GM06990 (cell line): ENCODE data around the gene CNOT11.
"Not testable (repeated sequence)": the region's sequence is repeated elsewhere in the genome, so short reads cannot be mapped to it uniquely, and the experiment has no call there.

Experiments
- DNase-seq: peaks from one replicate; pipeline ENCODE4 v3.0.0-alpha.2; 2011; ENCODE audit not compliant: insufficient read length; ENCODE audit errors: extremely low read depth
- H3K27me3 ChIP-seq: replicated peaks from 2 replicates; pipeline ENCODE4 v1.6.0; 2011; ENCODE audit warnings: low read length; ENCODE audit not compliant: control insufficient read depth, insufficient read depth
- H3K36me3 ChIP-seq: 2 replicates; pipeline ENCODE4 v1.5.1; 2011; ENCODE audit warnings: low read length; ENCODE audit not compliant: control insufficient read depth, insufficient read depth
- H3K4me3 ChIP-seq: replicated peaks from 2 replicates; pipeline ENCODE4 v1.5.1; 2011; ENCODE audit warnings: low read depth, mild to moderate bottlenecking, control low read depth, low read length
- CTCF ChIP-seq: IDR thresholded peaks from 2 replicates; pipeline ENCODE4 v1.5.1; 2011; ENCODE audit warnings: low read length, control low read depth, mild to moderate bottlenecking, inconsistent platforms; ENCODE audit not compliant: insufficient read depth, poor library complexity, severe bottlenecking

The CNOT11 gene

DNA sequence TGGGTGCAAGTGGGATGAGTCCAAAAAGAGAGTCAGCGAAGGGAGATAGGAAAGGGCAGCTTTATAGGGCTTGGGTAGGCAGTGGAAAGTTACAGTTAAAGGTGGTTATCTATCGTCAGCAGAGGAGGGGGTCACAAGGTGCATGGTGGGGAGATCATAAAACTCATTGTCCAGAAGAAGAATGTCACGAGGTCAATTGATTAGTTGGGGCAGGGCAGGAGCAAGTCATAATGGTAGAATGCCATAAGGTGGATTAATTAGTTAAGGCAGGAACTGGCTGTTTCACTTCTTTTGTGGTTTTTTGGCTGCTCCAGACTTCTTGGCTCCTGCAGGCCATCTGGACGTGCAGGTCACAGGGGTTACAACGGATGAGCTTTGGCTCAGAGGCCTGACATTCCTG, 3.9 kb upstream of the CNOT11 start:
- not testable (repeated sequence) for H3K27me3 ChIP-seq, H3K4me3 ChIP-seq, H3K36me3 ChIP-seq, DNase-seq

GRCh38 chr2:101249826-101250225, 2.9 kb upstream of the CNOT11 start:
- Histone ChIP-seq H3K27me3 (no peaks in the 10 kb centered on the region), H3K4me3 (no peak overlapping the region)
- no peak for DNase-seq

GRCh38 chr2:101251246-101251781, 1.4 kb upstream of the CNOT11 start:
- not testable (repeated sequence) for DNase-seq, H3K27me3 ChIP-seq, H3K4me3 ChIP-seq, H3K36me3 ChIP-seq

More at GRCh38 chr2:101249826-101250225, 2.9 kb upstream of the CNOT11 start:
- TF ChIP-seq CTCF: no peak
- H3K36me3 ChIP-seq: no peaks in the 10 kb centered on the region

DNA sequence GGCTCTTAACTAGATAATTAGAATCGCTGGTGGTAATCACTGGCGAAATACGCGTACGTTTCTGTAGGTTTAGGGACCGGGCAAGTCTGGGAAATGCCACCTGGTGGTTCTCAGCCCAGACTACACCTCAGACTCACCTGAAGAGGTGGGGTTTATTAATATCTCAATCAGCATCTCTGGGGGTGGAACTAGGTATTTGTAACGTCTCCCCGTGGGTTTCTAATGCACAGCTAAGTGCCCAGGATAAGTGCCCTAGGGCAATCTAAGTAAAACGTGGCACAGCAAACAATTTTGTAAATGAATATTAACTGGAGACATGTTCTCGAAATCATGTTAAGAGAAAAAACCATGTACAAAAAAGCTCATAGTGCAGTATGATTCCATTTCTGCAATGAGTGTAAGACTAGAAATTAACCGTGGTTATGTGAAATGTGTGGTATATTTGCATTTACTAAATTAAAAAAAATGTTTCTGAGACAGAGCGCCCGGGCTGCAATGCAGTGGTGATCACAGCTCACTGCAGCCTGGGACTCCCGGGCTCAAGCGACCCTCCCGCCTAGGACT, 760 bp upstream of the CNOT11 start:
- no peaks in the 10 kb centered on the region for H3K36me3 ChIP-seq
- TF ChIP-seq CTCF: peak; percentile 21

GRCh38 chr2:101253013-101253702, 472 bp downstream of the CNOT11 start:
- no peak for DNase-seq
- TF ChIP-seq CTCF: no peak
- Histone ChIP-seq H3K36me3 (no peaks in the 10 kb centered on the region), H3K4me3 (peak overlapping the region; percentile 87), H3K27me3 (no peaks in the 10 kb centered on the region)

More for the DNA sequence above, 760 bp upstream of the CNOT11 start:
- no peaks in the 10 kb centered on the region for H3K27me3 ChIP-seq
- no peak for DNase-seq
- peak overlapping the region; percentile 57 for H3K4me3 ChIP-seq

DNA sequence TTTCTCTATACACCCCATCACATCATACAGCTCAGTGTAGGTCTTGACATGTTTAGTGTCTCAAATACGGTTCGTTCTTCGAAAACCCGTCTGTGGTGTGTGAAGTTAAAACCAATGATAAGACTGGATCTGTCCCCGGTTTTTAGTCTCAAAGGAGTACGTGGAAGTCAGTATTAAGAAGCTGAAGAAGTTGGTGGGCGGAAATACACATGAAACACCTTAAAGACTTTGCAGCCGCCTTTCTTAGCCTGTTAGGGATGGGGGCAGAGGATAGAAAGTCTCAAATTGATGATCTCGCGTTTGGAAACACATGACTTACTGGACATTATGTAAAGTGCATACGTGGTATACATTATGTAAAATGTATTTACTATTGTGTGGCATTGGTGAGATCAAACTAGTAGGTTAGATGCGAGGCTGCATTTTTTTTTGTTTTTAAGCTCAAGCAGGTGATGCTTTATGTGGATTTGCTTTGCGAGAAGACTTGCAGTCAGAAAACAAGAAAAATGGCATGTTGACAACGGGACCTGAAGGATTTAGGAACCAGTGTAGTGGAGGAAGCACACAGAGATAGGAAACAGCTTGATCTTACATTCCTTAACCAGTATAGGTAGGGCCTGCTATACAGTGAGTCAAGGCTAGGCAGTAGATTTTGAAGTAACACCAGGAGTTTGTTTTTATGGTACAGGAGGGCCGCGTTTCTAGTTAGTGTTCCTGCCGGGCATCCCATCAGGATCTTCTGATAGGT, 1.2 kb downstream of the CNOT11 start:
- no peak for DNase-seq
- H3K36me3 ChIP-seq: no peaks in the 10 kb centered on the region
- no peaks in the 10 kb centered on the region for H3K27me3 ChIP-seq
- no peak for TF ChIP-seq CTCF
- H3K4me3 ChIP-seq: peak overlapping the region; percentile 87
